HG03439 (cell line): ENCODE data around the gene PSMA2.
A peak's percentile ranks its signal among the peaks of the same experiment; 100 is the strongest.

ENCODE experiments used
- ATAC-seq: cut with Tn5 transposase; IDR thresholded peaks from one replicate; pipeline ENCODE4 v1.9.1; 2021; ENCODE audit warnings: mild to moderate bottlenecking, moderate library complexity; ENCODE audit not compliant: unreplicated experiment

PSMA2 gene

DNA sequence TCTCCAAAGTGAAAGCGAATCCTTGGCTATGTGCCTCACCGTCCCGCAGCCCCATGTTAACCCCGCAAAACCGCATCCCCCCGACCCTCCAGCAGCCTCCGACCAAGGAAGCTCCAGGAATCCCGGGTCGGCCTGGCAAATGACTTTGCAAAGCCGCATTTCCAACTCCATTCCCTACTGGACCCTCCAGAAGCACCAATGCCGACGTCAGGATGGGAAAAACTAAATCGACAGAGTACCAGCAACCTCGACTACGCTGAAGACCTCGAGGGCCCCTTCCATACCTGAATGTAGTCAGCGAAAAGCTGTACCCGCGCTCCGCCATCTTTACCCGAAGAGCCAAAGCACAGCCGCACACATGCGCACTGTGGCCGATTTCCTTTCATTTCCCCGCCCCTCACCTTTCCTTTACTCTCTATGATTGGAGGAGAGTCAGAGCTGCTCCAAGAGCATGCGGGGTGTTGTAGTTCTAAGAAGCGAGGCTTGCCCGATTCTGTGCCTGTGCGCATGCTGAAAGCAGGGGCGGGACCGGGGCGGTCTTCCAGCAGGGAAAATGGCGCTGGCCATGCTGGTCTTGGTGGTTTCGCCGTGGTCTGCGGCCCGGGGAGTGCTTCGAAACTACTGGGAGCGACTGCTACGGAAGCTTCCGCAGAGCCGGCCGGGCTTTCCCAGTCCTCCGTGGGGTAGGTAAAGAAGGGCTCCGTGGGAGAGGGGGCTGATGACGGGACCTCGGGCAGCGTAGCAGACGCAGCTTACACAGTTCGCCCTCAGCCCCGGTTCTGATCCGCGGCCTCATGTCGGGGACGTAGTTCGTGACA is at the start of gene PSMA2, which contains the start of gene MRPL32:
Gene PSMA2, minus strand, starts transcription at position 341 of the 818 bp plus-strand sequence. Its CDS starts 16 bp downstream, at position 325.
Gene MRPL32, plus strand, starts transcription at position 543 of the 818 bp plus-strand sequence. Its CDS starts 11 bp downstream, at position 554.
- ATAC-seq: peak; percentile 100

GRCh38 chr7:42981601-42982000 is 49.6 kb upstream of the PSMA2 start:
- no peak for ATAC-seq

- ATAC-seq: no peak
These were observed 48.5 kb upstream of the PSMA2 start for GRCh38 chr7:42980514-42980913.

DNA sequence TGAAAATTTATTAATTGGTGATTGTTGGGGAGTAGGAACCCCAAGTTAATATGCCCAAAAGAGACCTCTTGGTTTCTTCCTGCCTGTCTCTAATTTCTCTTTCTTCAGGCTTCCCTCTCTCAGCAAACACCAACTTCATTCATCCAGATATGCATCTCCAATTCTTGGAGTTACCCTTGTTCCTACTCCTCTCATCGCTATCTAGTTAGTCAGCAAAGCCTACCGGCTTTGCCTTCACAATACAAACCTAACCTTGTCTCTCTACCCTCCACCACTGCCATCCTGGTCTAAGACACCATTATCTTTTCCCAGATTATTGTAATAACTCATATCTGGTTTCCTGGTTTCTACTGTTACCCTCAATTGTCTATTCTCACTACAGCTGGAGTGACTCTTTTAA is 48.1 kb upstream of the PSMA2 start:
- ATAC-seq: no peak

DNA sequence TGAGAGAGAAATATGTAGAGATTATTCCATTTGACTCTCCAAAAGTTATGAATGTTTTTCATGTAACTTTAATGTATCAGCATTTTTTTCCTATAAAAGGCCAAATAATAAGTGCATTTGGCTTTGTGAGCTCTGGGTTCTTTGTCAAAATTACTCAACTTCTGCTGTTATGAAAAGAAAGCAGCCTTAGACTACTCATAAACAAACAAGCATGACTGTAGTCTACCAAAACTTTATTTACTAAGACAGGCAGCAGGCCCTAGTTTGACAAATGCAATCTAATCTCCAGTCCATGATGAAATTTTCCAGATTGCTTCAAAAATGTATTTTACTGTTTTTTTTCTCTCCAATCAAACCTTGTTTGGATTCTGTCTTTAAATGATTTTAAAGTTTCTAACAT is 46.5 kb upstream of the PSMA2 start:
- ATAC-seq: no peak

DNA sequence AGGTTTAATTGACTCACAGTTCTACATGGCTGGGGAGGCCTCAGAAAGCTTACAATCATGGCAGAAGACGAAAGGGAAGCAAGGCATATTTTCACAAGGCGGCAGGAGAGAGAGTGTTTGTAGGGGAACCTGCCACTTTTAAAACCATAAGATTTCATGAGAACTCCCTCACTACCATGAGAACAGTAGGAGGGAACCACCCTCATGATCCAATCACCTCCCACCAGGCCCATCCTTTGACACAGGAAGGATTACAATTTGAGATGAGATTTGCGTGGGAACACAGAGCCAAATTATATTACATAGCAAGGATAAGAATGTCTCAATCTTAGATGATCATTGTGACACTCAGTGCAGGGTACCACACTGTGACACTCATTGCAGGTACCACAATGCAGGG is 44.4 kb upstream of the PSMA2 start:
- no peak for ATAC-seq

DNA sequence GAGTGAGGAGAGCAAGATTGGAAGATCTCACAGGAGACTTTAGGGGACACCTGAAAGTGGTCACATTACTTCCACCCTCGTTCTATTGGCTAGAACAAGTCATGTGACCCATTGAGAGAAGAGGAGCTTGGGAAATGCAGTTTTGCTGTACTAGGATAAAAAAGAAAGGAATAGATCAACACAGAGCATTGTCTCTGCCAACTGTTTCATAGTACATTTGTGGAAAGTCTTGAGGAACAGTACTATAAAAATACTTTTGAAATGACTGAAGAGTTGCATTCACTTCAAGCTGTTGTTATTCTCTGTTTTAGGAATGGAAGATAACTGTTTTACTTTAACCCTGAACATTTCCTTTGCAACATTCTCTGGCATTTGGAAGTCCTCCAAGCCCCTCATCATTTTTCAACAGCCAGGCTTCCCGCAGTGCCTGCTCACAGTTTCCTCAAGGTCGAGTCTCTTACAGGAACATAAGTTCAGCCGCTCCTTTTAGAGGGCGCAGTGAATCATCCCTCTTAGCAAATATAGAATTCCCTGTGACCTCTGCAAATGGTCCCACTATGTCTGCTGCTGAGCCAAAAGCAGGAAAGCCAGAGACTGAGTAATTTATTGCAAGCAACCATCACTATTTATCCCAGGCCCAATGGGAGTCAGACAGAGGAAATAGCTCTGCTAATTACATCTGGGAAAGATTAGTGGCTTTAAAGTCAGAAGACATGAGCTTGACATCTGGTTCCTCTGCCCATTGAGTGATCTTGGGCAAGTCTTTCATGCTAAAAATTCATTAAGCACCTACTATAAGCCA is 40.9 kb upstream of the PSMA2 start:
- no peak for ATAC-seq

- ATAC-seq: no peak
These were observed 35.4 kb upstream of the PSMA2 start for GRCh38 chr7:42967391-42967790.

- ATAC-seq: peak; percentile 67
These were observed 33.2 kb upstream of the PSMA2 start for GRCh38 chr7:42964849-42965805.

GRCh38 chr7:42964293-42964692 is 32.3 kb upstream of the PSMA2 start:
- no peak for ATAC-seq

- ATAC-seq: no peak
These were observed 29.2 kb upstream of the PSMA2 start for GRCh38 chr7:42961170-42961569.

DNA sequence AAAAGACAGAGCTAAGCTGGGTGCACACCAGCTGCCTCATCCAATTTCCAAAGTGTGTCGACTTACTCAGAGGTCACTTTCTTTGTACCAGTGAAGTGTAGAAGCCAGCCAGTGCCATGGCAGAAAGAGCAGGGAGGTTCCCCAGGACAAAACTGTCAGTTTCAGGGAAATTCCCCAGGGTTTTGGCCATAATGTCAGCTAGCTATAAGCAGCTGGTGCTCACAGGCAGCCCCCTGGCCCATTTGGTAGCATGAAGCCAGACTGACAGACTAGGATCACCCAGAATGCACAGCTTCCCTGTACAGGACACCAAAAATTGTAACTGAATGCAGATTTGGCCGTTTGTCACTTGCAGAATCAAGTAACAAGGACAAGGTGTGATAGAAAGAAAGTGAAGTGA is 28.8 kb upstream of the PSMA2 start:
- no peak for ATAC-seq

DNA sequence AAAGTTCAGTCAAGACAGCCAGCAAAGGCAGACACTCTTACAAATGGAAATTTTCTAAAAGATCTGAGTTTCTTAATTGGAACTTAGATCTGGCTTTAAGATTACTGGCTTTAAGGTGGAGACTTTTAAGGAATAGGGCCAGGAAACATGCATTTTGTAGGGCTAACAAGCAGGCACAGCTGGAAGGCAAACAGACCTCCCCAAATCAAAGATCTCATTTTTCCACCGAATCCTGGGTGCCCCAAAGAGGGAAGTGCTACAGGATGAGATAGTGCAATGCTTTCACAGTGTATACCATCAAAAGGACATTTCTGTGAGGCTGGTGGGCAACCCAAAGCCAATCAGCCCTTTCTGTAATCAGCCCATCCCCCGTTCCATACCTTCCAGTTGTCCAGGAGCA is 27.6 kb upstream of the PSMA2 start:
- no peak for ATAC-seq

GRCh38 chr7:42956062-42956461 is 24.1 kb upstream of the PSMA2 start:
- no peak for ATAC-seq

DNA sequence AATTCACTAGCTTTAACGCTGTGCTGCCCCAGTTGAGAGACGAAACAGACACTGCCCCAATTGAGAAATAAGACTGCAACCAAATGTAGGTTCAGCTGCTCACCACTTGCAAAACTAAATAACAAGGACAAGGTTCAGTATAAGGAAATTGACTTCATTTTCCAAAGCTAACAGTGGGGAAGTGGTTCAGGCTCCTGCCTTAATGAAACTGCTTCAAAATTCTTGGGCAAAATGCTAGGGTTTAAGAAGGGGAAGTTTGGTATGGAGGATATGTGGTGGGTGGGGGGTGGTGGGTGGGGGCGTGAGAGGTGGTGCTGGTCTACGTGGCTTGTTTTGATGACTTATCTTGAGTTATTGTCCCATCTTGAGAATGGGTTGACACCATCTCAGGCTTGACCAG is 22.0 kb upstream of the PSMA2 start:
- ATAC-seq: no peak

DNA sequence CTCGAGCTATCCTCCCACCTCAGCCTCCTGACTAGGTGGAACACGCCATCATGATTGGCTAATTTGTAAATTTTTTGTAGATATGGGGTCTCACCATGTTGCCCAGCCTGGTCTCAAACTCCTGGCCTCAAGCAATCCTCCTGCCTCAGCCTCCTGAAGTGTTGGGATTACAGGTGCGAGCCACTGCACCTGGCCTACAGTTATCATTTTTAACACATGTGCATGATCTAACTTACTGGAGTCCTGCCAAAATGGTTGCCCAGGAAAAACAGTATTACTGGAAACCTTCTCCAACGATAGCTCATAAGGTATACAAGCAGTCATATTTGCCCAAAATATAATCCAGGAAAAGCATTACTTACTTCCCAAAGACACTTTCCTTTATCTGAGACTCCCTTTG is 20.4 kb upstream of the PSMA2 start:
- ATAC-seq: no peak

DNA sequence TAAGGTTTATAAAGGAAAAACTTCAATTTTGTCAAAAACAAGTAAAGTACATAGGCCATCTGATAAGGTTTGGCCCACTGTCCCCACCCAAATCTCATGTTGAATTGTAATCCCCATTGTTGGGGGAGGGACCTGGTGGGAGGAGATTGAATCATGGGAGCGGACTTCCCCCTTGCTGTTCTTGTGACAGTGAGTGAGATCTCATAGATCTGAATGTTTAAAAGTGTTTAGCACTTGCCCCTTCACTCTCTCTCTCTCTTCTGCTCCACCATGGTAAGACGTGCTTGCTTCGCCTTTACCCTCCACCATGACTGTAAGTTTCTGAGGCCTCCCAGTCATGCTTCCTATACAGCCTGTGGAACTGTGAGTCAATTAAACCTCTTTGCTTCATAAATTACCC is 18.4 kb upstream of the PSMA2 start:
- ATAC-seq: no peak

DNA sequence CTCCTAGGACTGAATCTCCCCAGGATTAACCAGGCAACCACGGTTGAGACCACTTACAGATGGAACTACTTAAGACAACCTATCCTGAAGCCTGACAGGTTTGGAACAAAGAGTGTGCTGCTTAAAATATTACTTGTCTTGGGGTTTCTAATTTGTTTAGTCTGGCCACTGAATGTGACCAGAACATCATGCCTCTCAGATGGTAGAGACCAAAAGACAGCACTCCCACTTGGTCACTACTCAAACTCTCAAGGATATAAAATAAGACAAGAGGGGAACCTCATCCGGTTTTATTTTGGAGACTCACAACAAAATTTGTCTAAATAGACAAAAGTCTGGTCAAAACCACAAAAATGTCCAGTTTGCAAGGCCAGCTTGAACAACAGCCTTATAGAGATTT is 15.5 kb upstream of the PSMA2 start:
- no peak for ATAC-seq

- no peak for ATAC-seq
These were observed 14.6 kb upstream of the PSMA2 start for GRCh38 chr7:42946627-42946950.

GRCh38 chr7:42945821-42946626 is 14.1 kb upstream of the PSMA2 start:
- ATAC-seq: no peak
